Measurements from ENCODE around the gene ACAP3.

DNA sequence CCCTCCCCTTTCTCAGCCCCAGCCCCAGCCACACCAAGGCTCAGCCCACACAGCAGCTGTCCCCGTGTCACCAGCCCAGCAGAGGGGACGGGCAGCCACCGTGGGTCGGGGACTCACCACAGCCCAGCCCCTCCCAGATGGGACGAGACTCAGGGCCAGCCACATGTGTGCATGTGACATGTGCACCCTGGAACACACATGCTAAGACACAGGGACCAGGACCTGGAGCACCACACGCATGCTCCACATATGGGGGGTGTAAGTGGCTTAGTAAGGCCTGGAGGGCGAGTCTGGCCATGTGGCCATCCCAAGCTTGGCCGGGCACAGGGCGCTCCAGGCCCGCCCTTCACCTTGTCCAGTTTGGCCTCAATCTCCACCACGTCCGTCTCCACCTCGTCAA lies 4.0 kb downstream of the ACAP3 start:
- no peak for TF ChIP-seq CTCF (IDR thresholded peaks at IDR 0.05)
- no peak for TF ChIP-seq EP300 (IDR thresholded peaks at IDR 0.05)
- no peak for TF ChIP-seq POLR2A (IDR thresholded peaks at IDR 0.05)

Measured in tibial nerve (tissue), 4 donors.